ENCODE results near the gene NECTIN2.

DNA sequence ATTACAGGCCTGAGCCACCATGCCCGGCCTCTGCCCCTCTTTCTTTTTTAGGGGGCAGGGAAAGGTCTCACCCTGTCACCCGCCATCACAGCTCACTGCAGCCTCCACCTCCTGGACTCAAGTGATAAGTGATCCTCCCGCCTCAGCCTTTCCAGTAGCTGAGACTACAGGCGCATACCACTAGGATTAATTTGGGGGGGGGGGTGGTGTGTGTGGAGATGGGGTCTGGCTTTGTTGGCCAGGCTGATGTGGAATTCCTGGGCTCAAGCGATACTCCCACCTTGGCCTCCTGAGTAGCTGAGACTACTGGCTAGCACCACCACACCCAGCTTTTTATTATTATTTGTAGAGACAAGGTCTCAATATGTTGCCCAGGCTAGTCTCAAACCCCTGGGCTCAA lies 63.7 kb downstream of the NECTIN2 start:
- TF ChIP-seq ZNF274 (IDR thresholded peaks at IDR 0.05; ENCODE audit: low read depth, low read length) (no peak), SUZ12 (IDR thresholded peaks at IDR 0.05; ENCODE audit: extremely low read depth, insufficient read depth, insufficient read length) (no peak)

Data from NT2/D1 (cell line).